Kidney (tissue), 14 donors: ENCODE results near the gene AKAP6. TPM values are rescaled to one million over a fixed set of nuclear protein-coding genes. Genes with fewer than 3 reads are reported as not detected.

ENCODE experiments used
- DNase-seq, 5 donors: peaks; one replicate each; pipeline ENCODE4 v3.0.0-alpha.2; 2013 to 2020
- FAIRE-seq: peaks from 2 replicates; lab custom pipeline; 2012; peaks lifted over from hg19 to GRCh38; lab: Jason Lieb, UNC
- H3K27ac ChIP-seq, 2 donors: one replicate each; pipeline ENCODE4 v1.7.0; 2013; ENCODE audit warnings: low read depth in 2 of 2, low read length in 2 of 2, inconsistent platforms in 1 of 2
- H3K27me3 ChIP-seq: one replicate; pipeline ENCODE4 v1.7.1; 2013; ENCODE audit warnings: low read length, inconsistent platforms; ENCODE audit not compliant: control insufficient read depth, insufficient read depth
- H3K36me3 ChIP-seq, 3 donors: one replicate each; pipeline versions ENCODE4 v1.7.0 to v1.7.1; 2013; ENCODE audit warnings: low read length in 3 of 3, control low read depth in 1 of 3, inconsistent platforms in 1 of 3; ENCODE audit not compliant: insufficient read depth in 3 of 3, control insufficient read depth in 2 of 3
- H3K4me1 ChIP-seq, 3 donors: one replicate each; pipeline versions ENCODE4 v1.7.0 to v1.7.1; 2013; ENCODE audit warnings: low read length in 3 of 3, inconsistent platforms in 1 of 3, low read depth in 1 of 3; ENCODE audit not compliant: control insufficient read depth in 2 of 3, insufficient read depth in 2 of 3
- H3K4me3 ChIP-seq, 3 donors: one replicate each; pipeline versions ENCODE4 v1.7.0 to v1.8.1; 2013; ENCODE audit warnings: low read length in 3 of 3, control low read depth in 1 of 3, inconsistent platforms in 1 of 3
- H3K9ac ChIP-seq, 3 donors: one replicate each; pipeline versions ENCODE4 v1.7.0 to v1.7.1; 2013; ENCODE audit warnings: low read length in 3 of 3, control low read depth in 1 of 3, inconsistent platforms in 1 of 3
- H3K9me3 ChIP-seq, 3 donors: one replicate each; pipeline versions ENCODE4 v1.7.0 to v1.7.1; 2013; ENCODE audit warnings: low read length in 3 of 3, control low read depth in 1 of 3, inconsistent platforms in 1 of 3; ENCODE audit not compliant: control insufficient read depth in 2 of 3, insufficient read depth in 1 of 3
- CTCF ChIP-seq: IDR thresholded peaks from 3 replicates; pipeline ENCODE4 v1.5.1; 2012; ENCODE audit warnings: mild to moderate bottlenecking, moderate library complexity, borderline replicate concordance; ENCODE audit not compliant: insufficient read depth; ENCODE audit errors: extremely low read depth
- intact Hi-C: fragments of 100-400 bp; cut with DNase I; formaldehyde crosslinking; loops from one replicate; pipeline ENCODE4 v1.11.1; 2022
- polyA plus RNA-seq: library from polyadenylated mRNA; stranded (reverse); fragments of 350-450 nt; fragmentation: Illumina TruSeq; extraction: RNeasy Lipid Tissue Mini Kit (QIAGEN cat#74804); gene quantifications from one replicate; pipeline ENCODE4 v1.2.3, GENCODE V29; 2014; ENCODE audit warnings: low read depth, low replicate concordance; ENCODE audit not compliant: insufficient read depth
- total RNA-seq: library from RNA; stranded (reverse); fragmentation: NEBNext Ultra II Directional; extraction: Animal tissue kit (Norgen Biotek cat#: 25700); gene quantifications from one replicate; pipeline ENCODE4 v1.2.1, GENCODE V29; 2021
- donor health status: control.
- donor health status: control.
- donor health status: control.
- donor health status: control.
- donor health status: control.
- donor health status: DM: yes; HTN: yes; CAD: no.
- donor health status: Normal renal cell carcinoma (clear cell type).

The AKAP6 gene
- total and polyA plus RNA-seq, 2 donors from 2014 or later = 0.92 to 10.5 TPM

DNA sequence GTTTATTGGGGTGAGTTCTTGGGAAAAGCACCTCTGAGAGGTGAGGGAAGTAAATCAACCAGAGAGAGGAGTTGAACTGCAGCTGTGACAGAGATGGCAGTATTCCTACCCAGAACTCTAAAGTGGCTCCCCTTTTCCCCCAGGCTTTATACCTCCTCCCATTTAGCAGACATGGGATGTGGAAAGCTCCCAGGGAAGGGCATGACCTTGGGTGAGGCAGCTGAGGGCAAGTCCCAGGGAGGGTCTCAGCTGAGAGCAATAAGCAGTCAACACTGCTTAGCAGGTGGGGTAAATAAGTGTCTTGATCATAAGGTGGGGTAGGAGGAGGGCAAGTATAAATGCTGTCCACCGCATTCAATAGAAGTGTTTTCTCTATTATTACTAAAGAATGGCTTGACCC lies 143.0 kb downstream of the AKAP6 start:
- no peaks in the 10 kb centered on the region for H3K36me3 ChIP-seq
- H3K4me1 ChIP-seq = peaks cover 2 to 22% (median 13%) of the 10 kb centered on the region in 3 donors
- no peak overlapping the region for H3K9ac ChIP-seq
- no peak overlapping the region for H3K27ac ChIP-seq
- no peak for TF ChIP-seq CTCF
- H3K27me3 ChIP-seq = no peaks in the 10 kb centered on the region
- intact Hi-C loops = no loop called here
- DNase-seq (no peak), FAIRE-seq (no peak)
- H3K9me3 ChIP-seq = no peaks in the 10 kb centered on the region
- H3K4me3 ChIP-seq = no peak overlapping the region

- peaks cover 2 to 22% (median 13%) of the 10 kb centered on the region in 3 donors for H3K4me1 ChIP-seq
- H3K4me3 ChIP-seq = peak overlapping the region in 1 of 3 donors; percentile 1
- H3K27ac ChIP-seq = peak overlapping the region in 1 of 2 donors; percentile 34
- no peaks in the 10 kb centered on the region for H3K9me3 ChIP-seq
- no peak for FAIRE-seq
- no peak for TF ChIP-seq CTCF
- DNase-seq = peak in 4 of 5 donors; percentile 16 to 76 (median 54)
- intact Hi-C loops = no loop called here
- H3K36me3 ChIP-seq = no peaks in the 10 kb centered on the region
- no peak overlapping the region for H3K9ac ChIP-seq
- no peaks in the 10 kb centered on the region for H3K27me3 ChIP-seq
Observed at GRCh38 chr14:32472512-32473463, 143.7 kb downstream of the AKAP6 start.

- peak; percentile 19 for FAIRE-seq
- no peak overlapping the region for H3K9ac ChIP-seq
- intact Hi-C loops = no loop called here
Observed at GRCh38 chr14:32473464-32473855, 144.4 kb downstream of the AKAP6 start.

More at GRCh38 chr14:32473464-32473855, 144.4 kb downstream of the AKAP6 start:
- peak; percentile 52 to 85 (median 76) for DNase-seq
- TF ChIP-seq CTCF = no peak
- Histone ChIP-seq H3K4me1 (peaks cover 2 to 22% (median 13%) of the 10 kb centered on the region in 3 donors), H3K4me3 (no peak overlapping the region), H3K36me3 (no peaks in the 10 kb centered on the region), H3K27me3 (no peaks in the 10 kb centered on the region), H3K9me3 (no peaks in the 10 kb centered on the region), H3K27ac (no peak overlapping the region)
